OCI-LY1 (cell line): ENCODE data around the gene BRD1.
A peak's percentile ranks its signal among the peaks of the same experiment; 100 is the strongest.
"Not testable (repeated sequence)": the region's sequence is repeated elsewhere in the genome, so short reads cannot be mapped to it uniquely, and the experiment has no call there.

Experiments used
- H2AFZ ChIP-seq: fragments of 200-600 bp; sonication (generic), shearing (Covaris generic); 2 replicates; pipeline ENCODE4 v1.6.0; 2014; ENCODE audit warnings: antibody characterized with exemption, mild to moderate bottlenecking, low read length
- H3F3A ChIP-seq: fragments of 200-600 bp; sonication (generic), shearing (Covaris generic); 2 replicates; pipeline ENCODE4 v1.6.0; 2014; ENCODE audit warnings: mild to moderate bottlenecking, antibody characterized with exemption, low read length, moderate library complexity; ENCODE audit not compliant: insufficient read depth
- H3K27ac ChIP-seq: fragments of 200-600 bp; sonication (generic); 2 replicates; pipeline ENCODE4 v1.5.1; 2014; ENCODE audit warnings: low read length, mixed run types, mild to moderate bottlenecking, low read depth; ENCODE audit not compliant: poor library complexity, severe bottlenecking
- H3K27me3 ChIP-seq: fragments of 200-600 bp; sonication (generic); 2 replicates; pipeline ENCODE4 v1.6.0; 2014; ENCODE audit warnings: antibody characterized with exemption, mild to moderate bottlenecking, low read length, moderate library complexity; ENCODE audit not compliant: insufficient read depth
- H3K36me3 ChIP-seq: fragments of 200-600 bp; sonication (generic); 2 replicates; pipeline ENCODE4 v1.6.1; 2014; ENCODE audit warnings: mild to moderate bottlenecking, antibody characterized with exemption, low read length, moderate library complexity, mixed read lengths; ENCODE audit not compliant: insufficient read depth
- H3K4me1 ChIP-seq: fragments of 200-600 bp; sonication (generic); 2 replicates; pipeline ENCODE4 v1.5.1; 2014; ENCODE audit warnings: mild to moderate bottlenecking, low read length, moderate library complexity; ENCODE audit not compliant: insufficient read depth, severe bottlenecking
- H3K4me2 ChIP-seq: fragments of 200-600 bp; sonication (generic), shearing (Covaris generic); 2 replicates; pipeline ENCODE4 v1.6.1; 2014; ENCODE audit warnings: low read length
- H3K4me3 ChIP-seq: fragments of 200-600 bp; sonication (generic); 2 replicates; pipeline ENCODE4 v1.5.1; 2014; ENCODE audit warnings: low read length, low read depth, mild to moderate bottlenecking, mixed read lengths; ENCODE audit not compliant: poor library complexity, severe bottlenecking
- H3K79me2 ChIP-seq: fragments of 200-600 bp; shearing (Covaris generic); 2 replicates; pipeline ENCODE4 v1.6.1; 2016; ENCODE audit warnings: mixed run types, low read length, mixed read lengths; ENCODE audit not compliant: insufficient read depth
- H3K9ac ChIP-seq: fragments of 200-600 bp; sonication (generic), shearing (Covaris generic); 2 replicates; pipeline ENCODE4 v1.6.1; 2014; ENCODE audit warnings: mild to moderate bottlenecking, low read length, mixed read lengths
- H3K9me2 ChIP-seq: fragments of 200-600 bp; sonication (generic), shearing (Covaris generic); 2 replicates; pipeline ENCODE4 v1.6.1; 2014; ENCODE audit warnings: low read depth, mild to moderate bottlenecking, low read length, mixed read lengths
- H3K9me3 ChIP-seq: fragments of 200-600 bp; shearing (Covaris generic); 2 replicates; pipeline ENCODE4 v1.6.1; 2014; ENCODE audit warnings: low read length, mixed read lengths
- H4K20me1 ChIP-seq: fragments of 200-600 bp; sonication (generic), shearing (Covaris generic); 2 replicates; pipeline ENCODE4 v1.6.0; 2016; ENCODE audit warnings: mild to moderate bottlenecking, low read length; ENCODE audit not compliant: insufficient read depth
- EZH2 ChIP-seq: fragments of 200-600 bp; sonication (generic), shearing (Covaris generic); IDR thresholded peaks from 2 replicates; pipeline ENCODE4 v1.8.0; 2017; ENCODE audit warnings: borderline replicate concordance, mixed run types, mild to moderate bottlenecking, antibody characterized with exemption, low read length, moderate library complexity, mixed read lengths
- TF ChIP-seq, protein P1 (sequence below): fragments of 200-600 bp; sonication (generic), shearing (Covaris generic); IDR thresholded peaks from 2 replicates; pipeline ENCODE4 v1.5.1; 2017; ENCODE audit warnings: mild to moderate bottlenecking, antibody characterized with exemption, low read length, moderate library complexity, mixed read lengths

BRD1 gene

DNA sequence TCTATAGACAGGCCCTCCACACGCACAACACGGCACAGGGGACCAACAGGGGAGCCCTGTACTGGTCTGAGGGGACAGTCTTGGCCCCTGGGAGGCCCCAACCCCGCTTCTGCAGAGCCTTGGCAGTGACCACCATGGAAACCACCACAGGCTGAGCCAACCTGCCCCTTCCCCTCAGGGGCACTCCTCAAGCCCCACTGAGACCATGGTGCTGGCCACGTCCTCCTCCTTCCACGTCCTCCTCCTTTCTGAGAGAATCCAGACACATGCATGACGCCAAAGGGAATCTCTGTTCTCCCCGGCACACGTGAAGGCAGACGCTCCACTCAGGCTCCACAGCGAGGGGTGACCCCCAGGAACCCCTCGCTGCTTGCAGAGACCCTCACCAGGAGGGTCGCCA lies 2.7 kb downstream of the BRD1 start:
- H3K4me3 ChIP-seq = peak overlapping the region; percentile 70
- no peaks in the 10 kb centered on the region for H3K27me3 ChIP-seq
- peak overlapping the region; percentile 84; the same call in 1 of the 2 replicates for H3K4me2 ChIP-seq
- peaks cover 56% of the 10 kb centered on the region for H3K36me3 ChIP-seq
- peaks cover 35% of the 10 kb centered on the region for H3K4me1 ChIP-seq
- H3K9me3 ChIP-seq = no peaks in the 10 kb centered on the region
- no peak overlapping the region for H3K27ac ChIP-seq
- 0 out of 2 replicates have a peak, but pooled peaks cover 4% of the 10 kb centered on the region for H4K20me1 ChIP-seq
- H3K9me2 ChIP-seq = no peaks in the 10 kb centered on the region
- peaks cover 61% of the 10 kb centered on the region for H3K79me2 ChIP-seq
- H3F3A ChIP-seq = peaks cover 9% of the 10 kb centered on the region; the same call in 1 of the 2 replicates
- no peak overlapping the region; the same call in 1 of the 2 replicates for H3K9ac ChIP-seq
- TF ChIP-seq, protein P1, sequence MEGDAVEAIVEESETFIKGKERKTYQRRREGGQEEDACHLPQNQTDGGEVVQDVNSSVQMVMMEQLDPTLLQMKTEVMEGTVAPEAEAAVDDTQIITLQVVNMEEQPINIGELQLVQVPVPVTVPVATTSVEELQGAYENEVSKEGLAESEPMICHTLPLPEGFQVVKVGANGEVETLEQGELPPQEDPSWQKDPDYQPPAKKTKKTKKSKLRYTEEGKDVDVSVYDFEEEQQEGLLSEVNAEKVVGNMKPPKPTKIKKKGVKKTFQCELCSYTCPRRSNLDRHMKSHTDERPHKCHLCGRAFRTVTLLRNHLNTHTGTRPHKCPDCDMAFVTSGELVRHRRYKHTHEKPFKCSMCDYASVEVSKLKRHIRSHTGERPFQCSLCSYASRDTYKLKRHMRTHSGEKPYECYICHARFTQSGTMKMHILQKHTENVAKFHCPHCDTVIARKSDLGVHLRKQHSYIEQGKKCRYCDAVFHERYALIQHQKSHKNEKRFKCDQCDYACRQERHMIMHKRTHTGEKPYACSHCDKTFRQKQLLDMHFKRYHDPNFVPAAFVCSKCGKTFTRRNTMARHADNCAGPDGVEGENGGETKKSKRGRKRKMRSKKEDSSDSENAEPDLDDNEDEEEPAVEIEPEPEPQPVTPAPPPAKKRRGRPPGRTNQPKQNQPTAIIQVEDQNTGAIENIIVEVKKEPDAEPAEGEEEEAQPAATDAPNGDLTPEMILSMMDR = no peak
- TF ChIP-seq EZH2 = no peak
- no peak overlapping the region for H2AFZ ChIP-seq

DNA sequence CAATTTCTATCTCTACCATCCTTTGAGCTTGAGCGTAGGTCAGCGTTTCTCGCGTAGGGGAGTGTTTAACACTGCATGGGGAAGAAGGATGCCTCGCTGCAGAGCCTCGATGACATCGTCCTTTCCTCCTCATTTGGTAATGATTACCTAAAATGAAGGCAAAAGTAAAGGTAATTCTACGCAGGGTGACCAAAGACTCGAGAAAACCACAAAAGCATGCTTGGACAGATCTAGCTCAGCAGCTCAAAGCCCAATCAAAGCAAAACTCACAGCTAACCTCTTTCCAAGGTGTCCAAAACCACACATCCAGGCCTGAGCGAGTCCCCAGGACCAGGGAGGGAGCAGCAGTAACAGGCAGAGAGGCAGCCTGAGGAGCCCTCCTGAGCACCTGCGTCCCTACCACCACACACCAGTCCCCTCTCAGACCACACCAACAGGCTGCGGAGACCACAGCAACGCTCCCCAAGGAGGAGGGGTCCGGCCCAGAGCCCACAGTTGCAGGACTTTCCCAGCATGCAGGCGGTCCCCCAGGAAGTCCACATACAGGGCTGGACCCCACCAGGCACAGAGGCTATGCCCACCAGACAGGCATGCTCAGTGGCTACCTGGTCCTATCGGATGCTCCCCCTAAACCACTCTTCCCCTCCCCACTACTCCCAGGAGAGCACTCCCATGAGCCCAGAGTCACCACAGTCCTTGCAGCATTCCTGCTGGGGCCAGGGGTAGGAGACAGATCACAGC lies 3.3 kb downstream of the BRD1 start:
- H3K9me2 ChIP-seq = no peaks in the 10 kb centered on the region
- H4K20me1 ChIP-seq = 0 out of 2 replicates have a peak, but pooled peaks cover 4% of the 10 kb centered on the region
- peaks cover 29% of the 10 kb centered on the region for H3K4me1 ChIP-seq
- TF ChIP-seq, protein P1 = no peak
- no peak for TF ChIP-seq EZH2
- no peak overlapping the region for H3K4me2 ChIP-seq
- H3K79me2 ChIP-seq = peaks cover 62% of the 10 kb centered on the region
- no peak overlapping the region for H3K4me3 ChIP-seq
- no peaks in the 10 kb centered on the region for H3K9me3 ChIP-seq
- no peak overlapping the region for H3K27ac ChIP-seq
- H2AFZ ChIP-seq = no peak overlapping the region
- peaks cover 61% of the 10 kb centered on the region for H3K36me3 ChIP-seq
- no peaks in the 10 kb centered on the region for H3K27me3 ChIP-seq
- peaks cover 4% of the 10 kb centered on the region; the same call in 1 of the 2 replicates for H3F3A ChIP-seq
- H3K9ac ChIP-seq = no peak overlapping the region

DNA sequence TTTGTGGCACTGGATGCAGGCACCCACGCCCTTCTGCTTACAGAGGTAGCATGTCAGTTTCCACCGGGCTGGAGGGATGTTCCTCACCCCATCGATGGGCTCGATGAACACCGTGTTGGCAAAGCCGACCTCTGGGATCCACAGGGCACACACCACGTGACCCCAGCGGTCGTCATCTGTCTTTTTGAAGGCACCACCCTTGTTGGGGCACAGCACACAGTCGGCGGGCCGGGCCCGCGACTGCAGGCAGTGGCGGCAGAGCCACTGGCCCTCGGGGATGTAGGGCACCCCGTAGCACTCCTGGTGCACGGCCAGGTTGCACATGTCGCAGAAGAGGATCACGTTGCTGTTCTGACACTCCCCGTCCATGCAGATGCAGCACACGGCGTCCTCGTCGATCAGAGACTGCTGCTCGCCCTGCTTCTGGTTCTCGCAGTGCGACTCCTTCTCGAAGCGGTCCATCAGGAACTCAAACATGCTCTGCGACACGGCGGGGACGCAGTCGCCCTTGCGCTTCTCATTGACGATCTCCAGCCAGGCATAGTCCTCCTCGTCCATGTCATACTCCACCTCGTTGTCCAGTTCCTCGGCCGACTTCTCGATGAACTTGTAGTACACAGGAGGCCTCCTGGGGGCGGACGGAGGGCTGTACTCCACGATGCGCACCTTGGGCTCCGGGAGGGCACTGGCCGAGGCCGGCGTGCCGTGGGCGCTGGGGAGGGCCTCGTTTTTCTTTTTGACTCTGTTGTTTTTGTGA lies 4.2 kb downstream of the BRD1 start:
- no peak overlapping the region for H3K4me2 ChIP-seq
- H3F3A ChIP-seq = no peaks in the 10 kb centered on the region
- no peak overlapping the region for H3K9ac ChIP-seq
- no peak overlapping the region for H3K27ac ChIP-seq
- H3K9me2 ChIP-seq = no peaks in the 10 kb centered on the region
- H3K4me1 ChIP-seq = peaks cover 20% of the 10 kb centered on the region
- peaks cover 62% of the 10 kb centered on the region for H3K79me2 ChIP-seq
- H3K36me3 ChIP-seq = peaks cover 70% of the 10 kb centered on the region
- H3K27me3 ChIP-seq = no peaks in the 10 kb centered on the region
- H2AFZ ChIP-seq = no peak overlapping the region
- 0 out of 2 replicates have a peak, but pooled peaks cover 4% of the 10 kb centered on the region for H4K20me1 ChIP-seq
- H3K4me3 ChIP-seq = no peak overlapping the region
- no peak for TF ChIP-seq EZH2
- TF ChIP-seq, protein P1 = no peak
- H3K9me3 ChIP-seq = no peaks in the 10 kb centered on the region

DNA sequence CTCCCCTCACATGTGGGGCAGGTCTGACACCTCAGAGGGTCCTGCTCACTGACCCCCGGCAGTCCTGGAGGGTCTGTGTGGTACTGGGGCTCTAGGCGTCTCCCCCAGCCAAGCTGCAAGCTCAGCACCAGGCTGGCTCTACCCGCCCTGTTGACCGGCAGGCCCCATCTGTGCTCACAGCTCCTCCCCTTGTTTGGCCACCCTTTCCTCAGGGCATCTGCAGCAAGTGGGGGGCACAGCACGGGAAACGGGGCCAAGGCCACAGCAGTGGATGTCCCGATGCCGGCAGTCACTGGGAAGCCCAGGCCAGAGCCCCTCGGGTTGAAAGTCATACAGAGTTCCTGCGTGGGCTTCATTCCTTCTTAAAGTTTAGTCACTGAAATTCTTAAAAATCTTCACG lies 5.9 kb downstream of the BRD1 start:
- Histone ChIP-seq H3K79me2 (peaks cover 76% of the 10 kb centered on the region), H3K36me3 (peaks cover 88% of the 10 kb centered on the region), H3K4me1 (peaks cover 13% of the 10 kb centered on the region)
- H4K20me1 ChIP-seq, H3K9me2 ChIP-seq, H3K9ac ChIP-seq, H3K4me3 ChIP-seq, H3K27me3 ChIP-seq, H3K27ac ChIP-seq, H3F3A ChIP-seq, H2AFZ ChIP-seq, H3K9me3 ChIP-seq, H3K4me2 ChIP-seq: not testable (repeated sequence)
